KMS-11 (cell line): ENCODE data around the gene CNIH3.

ENCODE experiments used
- H2AFZ ChIP-seq: fragments of 200-600 bp; sonication (generic); 2 replicates; pipeline ENCODE4 v1.6.1; 2016; ENCODE audit warnings: antibody characterized with exemption, mixed run types, low read depth
- H3K27ac ChIP-seq: fragments of 200-600 bp; sonication (generic); 2 replicates; pipeline ENCODE4 v1.6.1; 2016; ENCODE audit warnings: mild to moderate bottlenecking, mixed run types
- H3K27me3 ChIP-seq: fragments of 200-600 bp; sonication (generic); 2 replicates; pipeline ENCODE4 v1.6.1; 2017; ENCODE audit warnings: mild to moderate bottlenecking, low read depth, mixed run types, moderate library complexity; ENCODE audit not compliant: insufficient read depth
- H3K36me3 ChIP-seq: fragments of 200-600 bp; sonication (generic); 2 replicates; pipeline ENCODE4 v1.6.1; 2017; ENCODE audit warnings: mild to moderate bottlenecking, mixed run types; ENCODE audit not compliant: insufficient read depth
- H3K4me1 ChIP-seq: fragments of 200-600 bp; sonication (generic); 2 replicates; pipeline ENCODE4 v1.6.1; 2016; ENCODE audit warnings: mild to moderate bottlenecking, low read depth, mixed run types; ENCODE audit not compliant: poor library complexity, severe bottlenecking
- H3K4me2 ChIP-seq: fragments of 200-600 bp; sonication (generic); 2 replicates; pipeline ENCODE4 v1.7.0; 2016; ENCODE audit warnings: mild to moderate bottlenecking, mixed run types
- H3K4me3 ChIP-seq: fragments of 200-600 bp; sonication (generic); IDR thresholded peaks from 2 replicates; pipeline ENCODE4 v1.6.1; 2017; ENCODE audit warnings: low read depth, low read length, mixed read lengths; ENCODE audit not compliant: insufficient read depth
- H3K79me2 ChIP-seq: fragments of 200-600 bp; sonication (generic); 2 replicates; pipeline ENCODE4 v1.6.1; 2016; ENCODE audit warnings: low read depth, mixed run types; ENCODE audit not compliant: insufficient read depth
- H3K9ac ChIP-seq: fragments of 200-600 bp; sonication (generic); 2 replicates; pipeline ENCODE4 v1.6.1; 2016; ENCODE audit warnings: mild to moderate bottlenecking, mixed run types
- H4K20me1 ChIP-seq: fragments of 200-600 bp; sonication (generic); 2 replicates; pipeline ENCODE4 v1.6.1; 2016; ENCODE audit warnings: mild to moderate bottlenecking, mixed run types; ENCODE audit not compliant: insufficient read depth
- TF ChIP-seq, protein P1 (sequence below): fragments of 200-600 bp; sonication (generic); conservative IDR thresholded peaks from 2 replicates; pipeline ENCODE4 v1.6.1; 2017; ENCODE audit warnings: low read depth, mild to moderate bottlenecking, antibody characterized with exemption, low read length, moderate library complexity, mixed read lengths

Gene CNIH3

DNA sequence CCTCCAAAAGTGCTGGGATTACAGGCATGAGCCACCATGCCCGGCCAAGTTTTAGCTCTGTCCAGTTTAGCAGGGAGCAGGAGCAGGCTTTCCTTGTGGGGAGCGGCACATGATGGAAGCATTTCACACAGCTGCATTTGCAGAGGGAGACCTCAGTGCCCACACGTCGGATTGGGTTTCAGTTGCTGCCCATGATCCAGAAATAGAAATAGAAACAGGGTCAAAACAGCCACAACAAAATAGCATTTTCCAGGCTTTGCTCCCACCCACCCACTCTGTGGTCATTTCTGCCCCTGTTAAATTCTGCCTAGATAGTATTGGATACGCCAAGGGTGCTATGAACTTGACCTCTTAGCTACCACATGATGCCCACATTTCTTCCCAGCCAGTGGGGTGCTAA, 128.4 kb downstream of the CNIH3 start:
- H4K20me1 ChIP-seq: no peaks in the 10 kb centered on the region
- no peaks in the 10 kb centered on the region for H3K36me3 ChIP-seq
- peak overlapping the region; percentile 58 for H3K9ac ChIP-seq
- H3K79me2 ChIP-seq: no peaks in the 10 kb centered on the region
- H2AFZ ChIP-seq: peak overlapping the region; percentile 19; the same call in 1 of the 2 replicates
- peaks cover 99% of the 10 kb centered on the region for H3K4me1 ChIP-seq
- H3K27me3 ChIP-seq: no peaks in the 10 kb centered on the region
- peak overlapping the region; percentile 95 for H3K4me2 ChIP-seq
- TF ChIP-seq, protein P1, sequence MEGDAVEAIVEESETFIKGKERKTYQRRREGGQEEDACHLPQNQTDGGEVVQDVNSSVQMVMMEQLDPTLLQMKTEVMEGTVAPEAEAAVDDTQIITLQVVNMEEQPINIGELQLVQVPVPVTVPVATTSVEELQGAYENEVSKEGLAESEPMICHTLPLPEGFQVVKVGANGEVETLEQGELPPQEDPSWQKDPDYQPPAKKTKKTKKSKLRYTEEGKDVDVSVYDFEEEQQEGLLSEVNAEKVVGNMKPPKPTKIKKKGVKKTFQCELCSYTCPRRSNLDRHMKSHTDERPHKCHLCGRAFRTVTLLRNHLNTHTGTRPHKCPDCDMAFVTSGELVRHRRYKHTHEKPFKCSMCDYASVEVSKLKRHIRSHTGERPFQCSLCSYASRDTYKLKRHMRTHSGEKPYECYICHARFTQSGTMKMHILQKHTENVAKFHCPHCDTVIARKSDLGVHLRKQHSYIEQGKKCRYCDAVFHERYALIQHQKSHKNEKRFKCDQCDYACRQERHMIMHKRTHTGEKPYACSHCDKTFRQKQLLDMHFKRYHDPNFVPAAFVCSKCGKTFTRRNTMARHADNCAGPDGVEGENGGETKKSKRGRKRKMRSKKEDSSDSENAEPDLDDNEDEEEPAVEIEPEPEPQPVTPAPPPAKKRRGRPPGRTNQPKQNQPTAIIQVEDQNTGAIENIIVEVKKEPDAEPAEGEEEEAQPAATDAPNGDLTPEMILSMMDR: no peak
- peak overlapping the region; percentile 94 for H3K27ac ChIP-seq
- H3K4me3 ChIP-seq: peak overlapping the region; percentile 45

DNA sequence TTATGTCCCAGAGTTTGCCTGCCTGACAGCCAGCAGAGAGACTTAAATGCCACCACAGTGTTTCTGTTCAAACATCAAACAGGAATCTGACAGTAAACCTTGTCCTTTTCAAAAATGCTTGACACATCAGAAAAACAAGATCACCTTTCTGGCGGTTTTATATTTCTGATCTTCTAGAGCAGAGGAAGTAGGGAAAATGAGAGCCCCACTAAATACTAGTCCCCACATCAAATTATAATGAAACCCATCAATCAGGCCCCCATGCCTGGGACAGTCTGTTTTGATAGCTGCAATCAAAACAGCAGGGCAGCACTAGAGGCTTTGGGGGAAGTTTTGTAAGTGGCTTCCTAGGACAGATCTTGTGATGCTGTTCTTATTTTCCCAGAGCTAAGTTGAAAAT, 129.3 kb downstream of the CNIH3 start:
- peak overlapping the region; percentile 95 for H3K4me2 ChIP-seq
- no peaks in the 10 kb centered on the region for H3K79me2 ChIP-seq
- peak overlapping the region; percentile 58 for H3K9ac ChIP-seq
- H3K27me3 ChIP-seq: no peaks in the 10 kb centered on the region
- H3K4me1 ChIP-seq: peaks cover 97% of the 10 kb centered on the region
- no peaks in the 10 kb centered on the region for H4K20me1 ChIP-seq
- TF ChIP-seq, protein P1: no peak
- no peak overlapping the region for H3K4me3 ChIP-seq
- peak overlapping the region; percentile 94 for H3K27ac ChIP-seq
- no peaks in the 10 kb centered on the region for H3K36me3 ChIP-seq
- H2AFZ ChIP-seq: peak overlapping the region; percentile 26; the same call in 1 of the 2 replicates

DNA sequence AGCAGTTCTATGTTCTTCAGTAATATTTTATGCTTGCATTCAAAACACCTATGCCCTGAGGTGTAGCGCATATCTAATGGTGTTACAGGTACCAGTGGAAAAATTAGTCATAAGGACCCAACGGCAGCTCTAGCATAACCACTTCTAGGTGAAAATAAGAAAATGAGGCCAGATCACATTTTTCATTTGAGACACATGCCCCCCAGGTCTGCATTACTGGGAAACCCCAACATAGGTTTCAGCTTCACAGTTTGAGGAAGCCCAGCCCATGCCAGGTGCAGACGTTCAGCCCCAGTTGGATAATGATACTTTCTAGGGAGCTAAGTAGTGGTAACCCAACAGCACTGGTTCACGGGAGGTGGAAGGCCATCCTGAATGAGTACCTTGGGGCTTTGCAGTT, 129.8 kb downstream of the CNIH3 start:
- peak overlapping the region; percentile 58 for H3K9ac ChIP-seq
- H2AFZ ChIP-seq: peak overlapping the region; percentile 26; the same call in 1 of the 2 replicates
- TF ChIP-seq, protein P1: no peak
- H3K4me3 ChIP-seq: no peak overlapping the region
- peak overlapping the region; percentile 95 for H3K4me2 ChIP-seq
- H3K4me1 ChIP-seq: peaks cover 97% of the 10 kb centered on the region
- no peaks in the 10 kb centered on the region for H3K27me3 ChIP-seq
- H3K27ac ChIP-seq: peak overlapping the region; percentile 94
- no peaks in the 10 kb centered on the region for H3K79me2 ChIP-seq
- no peaks in the 10 kb centered on the region for H3K36me3 ChIP-seq
- no peaks in the 10 kb centered on the region for H4K20me1 ChIP-seq

DNA sequence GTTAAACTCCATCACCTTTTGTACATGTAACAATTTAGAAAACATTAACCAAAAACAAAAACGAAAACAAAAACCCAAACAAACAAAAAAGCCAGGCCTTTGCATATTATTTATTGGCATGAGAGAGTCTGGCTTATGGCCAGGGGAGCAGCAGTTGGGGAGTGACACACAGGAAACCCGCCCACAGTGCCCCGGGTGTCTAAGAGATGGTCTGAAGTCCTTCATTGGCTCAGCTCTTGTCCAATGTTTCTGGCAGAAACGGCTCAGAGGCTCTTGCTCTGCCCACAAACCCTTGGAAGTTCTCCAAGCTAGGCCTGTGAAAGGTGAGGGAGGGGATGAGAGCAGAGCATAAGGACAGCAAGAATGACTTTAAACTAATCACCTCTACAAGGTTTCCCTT, 131.5 kb downstream of the CNIH3 start:
- Histone ChIP-seq H3K36me3 (no peaks in the 10 kb centered on the region), H3K27ac (peak overlapping the region; percentile 94), H3K4me2 (peak overlapping the region; percentile 95), H4K20me1 (no peaks in the 10 kb centered on the region), H2AFZ (peak overlapping the region; percentile 9; the same call in 1 of the 2 replicates), H3K27me3 (no peaks in the 10 kb centered on the region), H3K4me3 (no peak overlapping the region), H3K4me1 (peaks cover 88% of the 10 kb centered on the region), H3K9ac (0 out of 2 replicates have a peak overlapping the region, but pooled peaks have one; percentile 58), H3K79me2 (no peaks in the 10 kb centered on the region)
- TF ChIP-seq, protein P1: no peak
